Mucosa of descending colon (tissue), 3 donors: Measurements from ENCODE around the gene DPYSL4. TPM values are rescaled to one million over a fixed set of nuclear protein-coding genes. Genes with fewer than 3 reads are reported as not detected.

Source experiments
- ATAC-seq: fragments of 200-7000 bp; cut with Tn5 transposase; one replicate; pipeline ENCODE4 v1.9.1; 2020; ENCODE audit warnings: mild to moderate bottlenecking, moderate library complexity
- DNase-seq, 3 donors: peaks; one replicate each; pipeline ENCODE4 v3.0.0-alpha.2; 2020
- H3K36me3 ChIP-seq: fragments of 200-600 bp; one replicate; pipeline ENCODE4 v1.8.0; 2021; ENCODE audit warnings: low read depth, mild to moderate bottlenecking
- H3K4me1 ChIP-seq: fragments of 200-600 bp; one replicate; pipeline ENCODE4 v1.8.0; 2021; ENCODE audit warnings: low read depth, mild to moderate bottlenecking
- H3K4me3 ChIP-seq: fragments of 200-600 bp; one replicate; pipeline ENCODE4 v1.8.0; 2021; ENCODE audit warnings: mild to moderate bottlenecking
- H3K9me3 ChIP-seq: fragments of 200-600 bp; one replicate; pipeline ENCODE4 v1.8.0; 2021; ENCODE audit warnings: mild to moderate bottlenecking
- intact Hi-C, 2 donors: fragments of 100-400 bp; cut with DNase I in 1 of 2; cut with micrococcal nuclease in 1 of 2; formaldehyde crosslinking; loops; one replicate each; pipeline versions ENCODE4 v1.11.0 to v1.11.1; 2022; cut with DNase I, micrococcal nuclease
- long read RNA-seq, 2 donors: library from polyadenylated mRNA; unstranded; transcript quantifications; one replicate each; pipeline ENCODE4 v2.0.0, GENCODE V29; 2019 to 2021
- total RNA-seq, 3 donors: library from RNA; stranded (reverse); fragmentation: NEBNext Ultra II Directional in 2 of 3; extraction: Animal tissue kit (Norgen Biotek cat#: 25700) in 2 of 3; gene quantifications; one replicate each; pipeline versions ENCODE4 v1.2.1 to v1.2.4, GENCODE V29; 2021 to 2023
- TF ChIP-seq, protein P1 (sequence below): fragments of 200-600 bp; IDR thresholded peaks from one replicate; pipeline ENCODE4 v1.8.0; 2022; ENCODE audit warnings: antibody characterized with exemption, mild to moderate bottlenecking
- donor health status: DM: no; HTN: no; CAD: no; lungs with moderate emphysema.
- donor health status: DM: no; HTN: no; CAD: no.
- donor health status: DM: no; HTN: yes; CAD: no.

Gene DPYSL4
- total RNA-seq, result 1 to 10 TPM in 1 of 3 donors, under 1 TPM in 2; 0.46 to 1.3 (median 0.55) TPM
- long read RNA-seq, donor 1, partial matches to known transcripts, result 2 of 3 reads
- long read RNA-seq, donor 1, other reads (novel, unspliced or antisense), result 0 of 3 reads
- long read RNA-seq, donor 2, result 0 reads

GRCh38 chr10:132186488-132187429, at the start of gene DPYSL4:
TSS of gene DPYSL4 (plus strand) at chr10:132186948. CDS start at chr10:132187064, 116 bp downstream.
- TF ChIP-seq, protein P1, sequence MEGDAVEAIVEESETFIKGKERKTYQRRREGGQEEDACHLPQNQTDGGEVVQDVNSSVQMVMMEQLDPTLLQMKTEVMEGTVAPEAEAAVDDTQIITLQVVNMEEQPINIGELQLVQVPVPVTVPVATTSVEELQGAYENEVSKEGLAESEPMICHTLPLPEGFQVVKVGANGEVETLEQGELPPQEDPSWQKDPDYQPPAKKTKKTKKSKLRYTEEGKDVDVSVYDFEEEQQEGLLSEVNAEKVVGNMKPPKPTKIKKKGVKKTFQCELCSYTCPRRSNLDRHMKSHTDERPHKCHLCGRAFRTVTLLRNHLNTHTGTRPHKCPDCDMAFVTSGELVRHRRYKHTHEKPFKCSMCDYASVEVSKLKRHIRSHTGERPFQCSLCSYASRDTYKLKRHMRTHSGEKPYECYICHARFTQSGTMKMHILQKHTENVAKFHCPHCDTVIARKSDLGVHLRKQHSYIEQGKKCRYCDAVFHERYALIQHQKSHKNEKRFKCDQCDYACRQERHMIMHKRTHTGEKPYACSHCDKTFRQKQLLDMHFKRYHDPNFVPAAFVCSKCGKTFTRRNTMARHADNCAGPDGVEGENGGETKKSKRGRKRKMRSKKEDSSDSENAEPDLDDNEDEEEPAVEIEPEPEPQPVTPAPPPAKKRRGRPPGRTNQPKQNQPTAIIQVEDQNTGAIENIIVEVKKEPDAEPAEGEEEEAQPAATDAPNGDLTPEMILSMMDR, result no peak
- ATAC-seq (peak; percentile 64), DNase-seq (peak in 2 of 3 donors; percentile 26 to 31)
- intact Hi-C loops, result no loop called here
- H3K36me3 ChIP-seq, result no peaks in the 10 kb centered on the region
- no peak within 1 kb of the TSS for H3K4me3 ChIP-seq
- peaks cover 13% of the 10 kb centered on the region for H3K4me1 ChIP-seq
- H3K9me3 ChIP-seq, result no peaks in the 10 kb centered on the region

GRCh38 chr10:132137111-132138072, 49.4 kb upstream of the DPYSL4 start:
- TF ChIP-seq, protein P1, result no peak
- DNase-seq (peak in 2 of 3 donors; percentile 9 to 33), ATAC-seq (no peak)
- no peaks in the 10 kb centered on the region for H3K36me3 ChIP-seq
- H3K9me3 ChIP-seq, result no peaks in the 10 kb centered on the region
- intact Hi-C loops, result no loop called here
- no peaks in the 10 kb centered on the region for H3K4me1 ChIP-seq
- no peak overlapping the region for H3K4me3 ChIP-seq

DNA sequence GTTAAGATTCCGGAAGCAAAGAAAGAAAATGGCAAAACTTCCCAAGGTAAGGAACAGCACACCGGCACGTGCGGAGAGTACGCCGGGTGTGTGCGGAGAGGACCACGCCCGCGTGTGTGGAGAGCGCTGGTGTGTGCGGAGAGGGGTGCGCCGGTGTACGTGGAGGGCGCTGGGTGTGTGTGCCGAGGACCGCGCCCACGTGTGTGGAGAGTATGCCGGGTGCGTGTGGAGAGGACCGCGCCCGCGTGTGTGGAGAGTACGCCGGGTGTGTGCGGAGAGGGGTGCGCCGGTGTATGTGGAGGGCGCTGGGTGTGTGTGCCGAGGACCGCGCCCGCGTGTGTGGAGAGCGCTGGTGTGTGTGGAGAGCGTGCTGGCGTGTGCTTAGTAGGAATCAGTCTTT, 48.6 kb upstream of the DPYSL4 start:
- DNase-seq, result peak in 2 of 3 donors; percentile 9 to 38
- no peaks in the 10 kb centered on the region for H3K4me1 ChIP-seq
- intact Hi-C loops, result no loop called here

DNA sequence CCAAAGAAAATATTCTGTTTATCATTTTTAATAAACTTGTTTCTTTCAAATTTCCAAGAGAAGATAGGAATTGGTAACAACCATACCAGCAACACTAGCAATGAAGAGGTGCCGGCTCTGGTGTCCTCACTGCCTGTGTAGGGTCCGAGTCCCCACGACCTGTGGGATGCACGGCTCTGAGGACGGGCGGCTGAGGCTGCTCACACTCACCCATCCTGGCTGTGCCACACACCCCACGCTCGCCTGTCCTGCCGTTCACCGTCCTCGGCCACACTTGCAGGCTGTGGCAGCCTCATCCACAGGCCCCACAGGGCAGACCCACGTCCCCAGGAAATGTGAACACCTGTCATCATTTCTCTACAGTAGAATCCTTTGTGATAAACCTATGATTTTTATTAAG, 48.2 kb upstream of the DPYSL4 start:
- intact Hi-C loops, result no loop called here
- no peak for ATAC-seq
- Histone ChIP-seq H3K9me3 (no peaks in the 10 kb centered on the region), H3K4me3 (no peak overlapping the region), H3K36me3 (no peaks in the 10 kb centered on the region), H3K4me1 (no peaks in the 10 kb centered on the region)
- DNase-seq, result peak in 2 of 3 donors; percentile 10 to 34
- TF ChIP-seq, protein P1, result no peak

More for the DNA sequence above, 48.6 kb upstream of the DPYSL4 start:
- no peaks in the 10 kb centered on the region for H3K9me3 ChIP-seq
- ATAC-seq, result no peak
- TF ChIP-seq, protein P1, result no peak
- H3K4me3 ChIP-seq, result no peak overlapping the region
- H3K36me3 ChIP-seq, result no peaks in the 10 kb centered on the region

DNA sequence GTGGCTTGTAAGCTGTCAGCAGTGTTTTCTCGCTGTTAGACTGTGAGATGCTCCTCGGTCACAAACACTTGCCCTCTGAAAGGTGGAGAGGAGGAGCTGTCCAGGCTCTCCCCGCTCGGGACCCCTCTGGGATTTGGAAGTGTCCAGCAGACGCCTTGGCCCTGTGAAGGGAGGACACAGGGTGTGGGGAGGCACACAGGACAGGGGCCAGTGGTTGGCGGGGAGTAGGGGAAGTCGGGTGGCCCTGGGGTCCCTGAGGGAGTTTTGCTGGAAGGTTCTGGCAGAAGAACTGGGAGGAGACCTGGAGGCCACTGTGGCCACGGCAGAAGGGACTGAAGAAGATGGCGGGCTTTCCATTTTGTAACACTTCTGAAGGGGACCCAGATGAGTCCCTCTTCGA, 47.2 kb upstream of the DPYSL4 start:
- TF ChIP-seq, protein P1, result no peak
- Histone ChIP-seq H3K36me3 (no peaks in the 10 kb centered on the region), H3K4me3 (no peak overlapping the region), H3K4me1 (no peaks in the 10 kb centered on the region), H3K9me3 (no peaks in the 10 kb centered on the region)
- no peak for ATAC-seq
- DNase-seq, result peak in 1 of 3 donors; percentile 8
- intact Hi-C loops, result no loop called here
